Cardiac septum (tissue), 1 donor: ENCODE results near the gene YPEL3. TPM values are rescaled to one million over a fixed set of nuclear protein-coding genes. Genes with fewer than 3 reads are reported as not detected.
"Not testable (repeated sequence)": the region's sequence is repeated elsewhere in the genome, so short reads cannot be mapped to it uniquely, and the experiment has no call there.

ENCODE experiments used
- DNase-seq: peaks from one replicate; pipeline ENCODE4 v3.0.0-alpha.2; 2020; ENCODE audit warnings: low spot score
- intact Hi-C: fragments of 100-400 bp; cut with DNase I; formaldehyde crosslinking; loops from one replicate; pipeline ENCODE4 v1.14.0; 2022
- total RNA-seq: library from RNA; stranded (reverse); fragmentation: NEBNext Ultra II Directional; extraction: Animal tissue kit (Norgen Biotek cat#: 25700); gene quantifications from one replicate; pipeline ENCODE4 v1.2.1, GENCODE V29; 2021
- donor health status: DM: no; HTN: no; CAD: no.

YPEL3 gene
- total RNA-seq, 1 donor from 2014 or later: 43.2 TPM

DNA sequence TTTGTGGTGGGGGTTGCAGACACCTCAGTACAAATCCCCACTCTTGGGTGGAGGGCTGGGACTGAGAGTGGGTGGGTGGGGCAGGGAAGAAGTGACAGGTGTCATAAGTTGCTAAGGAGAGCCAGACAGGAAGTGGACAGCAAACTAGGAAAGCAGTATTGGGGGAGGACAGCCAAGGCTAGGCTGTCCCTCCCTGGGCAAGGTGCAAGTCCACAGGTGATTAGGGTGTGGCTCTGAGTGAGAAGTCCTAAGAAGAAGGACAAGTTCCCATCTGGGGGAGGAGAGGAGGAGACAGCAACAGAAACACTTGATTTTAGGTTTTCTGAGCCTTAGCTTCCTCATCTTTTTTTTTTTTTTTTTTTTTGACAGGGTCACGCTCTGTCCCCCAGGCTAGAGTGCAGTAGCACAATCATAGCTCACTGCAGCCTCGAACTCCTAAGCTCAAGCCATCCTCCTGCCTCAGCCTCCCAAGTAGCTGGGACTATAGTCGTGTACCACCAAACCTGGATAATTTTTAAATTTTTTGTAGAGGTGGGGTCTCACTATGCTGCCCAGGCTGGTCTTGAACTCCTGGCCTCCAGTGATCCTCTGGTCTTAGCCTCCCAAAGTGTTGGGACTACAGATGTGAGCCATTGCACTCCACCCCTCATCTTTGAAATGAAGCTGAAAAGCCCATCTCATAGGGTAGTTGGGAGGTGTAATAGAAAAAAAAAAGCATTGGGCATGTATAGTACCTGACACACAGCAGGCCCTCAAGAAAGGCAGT, 24.5 kb upstream of the YPEL3 start:
- intact Hi-C loops: no loop called here

DNA sequence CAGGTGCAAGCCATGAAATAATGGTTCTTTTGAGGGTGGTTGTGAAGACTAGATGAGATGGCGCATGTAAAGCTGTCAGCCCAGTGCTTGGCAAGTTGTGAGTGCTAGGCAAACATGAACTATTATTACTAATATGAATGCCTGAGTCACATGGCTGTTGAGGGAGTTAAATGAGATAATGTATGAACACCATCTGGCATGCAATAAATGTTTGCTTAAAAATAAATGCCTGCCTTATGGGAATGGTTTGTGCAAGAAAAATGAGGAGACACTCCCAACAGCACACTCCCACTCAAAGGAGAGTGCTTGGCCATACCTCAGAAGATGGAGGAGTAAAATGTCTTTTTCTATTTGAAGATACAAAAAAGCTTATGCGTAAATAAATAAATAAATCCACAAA, 23.4 kb upstream of the YPEL3 start:
- intact Hi-C loops: no loop called here
- no peak for DNase-seq

More for the DNA sequence above, 24.5 kb upstream of the YPEL3 start:
- no peak for DNase-seq

GRCh38 chr16:30117768-30118167, 21.8 kb upstream of the YPEL3 start:
- DNase-seq: no peak
- intact Hi-C loops: no loop called here

GRCh38 chr16:30116291-30117207, 20.5 kb upstream of the YPEL3 start:
- intact Hi-C loops: no loop called here

GRCh38 chr16:30115238-30115637, 19.2 kb upstream of the YPEL3 start:
- no peak for DNase-seq
- intact Hi-C loops: no loop called here

More at GRCh38 chr16:30116291-30117207, 20.5 kb upstream of the YPEL3 start:
- no peak for DNase-seq

DNA sequence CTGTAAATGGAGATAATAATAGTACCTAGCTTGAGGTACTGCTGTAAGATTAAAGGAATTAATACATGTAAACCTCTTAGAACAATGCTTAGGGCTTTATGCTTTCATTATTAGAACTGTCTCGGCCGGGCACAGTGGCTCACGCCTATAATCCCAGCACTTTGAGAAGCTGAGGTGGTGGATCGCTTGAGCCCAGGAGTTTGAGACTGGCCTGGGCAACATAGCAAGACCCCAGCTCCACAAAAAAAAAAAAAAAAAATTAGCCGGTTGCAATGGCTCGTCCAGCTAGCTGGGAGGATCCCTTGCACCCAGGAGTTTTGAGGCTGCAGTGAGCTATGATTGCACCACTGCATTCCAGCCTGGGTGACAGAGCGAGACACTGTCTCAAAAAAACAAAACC, 18.8 kb upstream of the YPEL3 start:
- intact Hi-C loops, DNase-seq: not testable (repeated sequence)

GRCh38 chr16:30114411-30114810, 18.4 kb upstream of the YPEL3 start:
- intact Hi-C loops: no loop called here
- no peak for DNase-seq

DNA sequence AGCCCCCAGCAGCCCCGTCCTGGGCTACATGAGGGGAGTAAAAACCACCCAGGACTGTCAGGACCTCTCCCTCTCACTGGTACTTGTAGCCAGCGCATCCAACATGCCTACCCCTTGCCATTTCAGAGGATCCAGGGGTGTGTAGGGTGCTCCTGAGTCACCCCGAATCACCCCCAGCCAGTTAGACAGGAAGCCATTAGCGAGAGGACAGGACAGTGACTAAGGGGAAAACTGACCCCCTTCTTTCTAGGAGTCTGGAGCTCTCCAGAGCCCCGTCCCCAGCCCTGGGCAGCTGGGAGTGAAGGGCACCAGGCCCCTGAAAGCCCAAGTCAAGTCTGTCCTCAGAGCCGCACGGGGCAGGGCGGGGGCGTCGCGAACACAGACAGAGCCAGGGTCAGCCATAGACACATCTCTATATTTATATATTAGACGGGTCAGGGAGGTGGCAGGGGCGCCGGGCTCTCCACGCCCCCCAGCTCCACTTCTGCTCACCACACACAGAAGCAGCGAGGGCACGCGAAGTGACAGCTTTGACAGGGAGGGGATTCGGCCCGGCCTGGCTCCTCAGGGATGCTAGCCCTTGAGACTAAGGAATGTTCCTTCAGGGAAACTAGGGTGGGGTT, 17.8 kb upstream of the YPEL3 start:
- DNase-seq: no peak
- intact Hi-C loops: no loop called here

DNA sequence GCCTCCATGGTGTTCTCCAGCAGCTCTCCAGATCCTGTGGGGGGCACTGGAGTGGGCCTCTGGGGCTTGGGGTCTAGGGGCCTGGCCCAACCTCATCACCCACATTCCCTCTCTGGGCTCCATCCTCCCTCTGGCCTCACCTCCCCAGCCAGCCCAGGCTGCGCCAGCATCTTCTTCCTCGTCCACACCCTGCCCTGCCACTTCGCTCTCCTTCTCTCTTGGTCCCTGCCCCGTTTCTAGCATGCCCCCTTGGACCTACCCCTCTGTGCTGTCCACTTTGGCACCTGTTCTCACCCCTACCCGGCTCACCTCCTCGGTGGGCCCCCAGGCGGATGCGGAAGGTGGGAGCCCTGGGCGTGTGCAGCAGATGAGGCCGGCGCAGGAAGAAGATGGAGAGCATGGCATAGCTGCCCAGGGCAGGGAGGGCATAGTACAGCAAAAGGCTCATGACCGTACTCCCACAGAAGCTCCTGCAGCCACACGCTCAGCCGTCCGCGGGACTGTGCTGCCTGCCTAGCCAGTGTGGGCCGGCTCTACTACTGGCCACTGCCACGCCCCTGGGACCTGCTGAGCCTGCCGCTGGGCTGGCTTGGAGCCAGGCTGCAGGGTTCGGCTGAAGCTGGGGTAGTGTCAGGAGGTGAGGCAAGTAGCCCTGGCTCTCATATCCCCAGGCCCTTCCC, 17.2 kb upstream of the YPEL3 start, which contains the start of gene GDPD3:
Gene GDPD3 (minus strand): TSS at position 507 of the 680 bp plus-strand sequence. CDS start 59 bp downstream, at position 448.
- intact Hi-C loops: no loop called here
- DNase-seq: no peak

DNA sequence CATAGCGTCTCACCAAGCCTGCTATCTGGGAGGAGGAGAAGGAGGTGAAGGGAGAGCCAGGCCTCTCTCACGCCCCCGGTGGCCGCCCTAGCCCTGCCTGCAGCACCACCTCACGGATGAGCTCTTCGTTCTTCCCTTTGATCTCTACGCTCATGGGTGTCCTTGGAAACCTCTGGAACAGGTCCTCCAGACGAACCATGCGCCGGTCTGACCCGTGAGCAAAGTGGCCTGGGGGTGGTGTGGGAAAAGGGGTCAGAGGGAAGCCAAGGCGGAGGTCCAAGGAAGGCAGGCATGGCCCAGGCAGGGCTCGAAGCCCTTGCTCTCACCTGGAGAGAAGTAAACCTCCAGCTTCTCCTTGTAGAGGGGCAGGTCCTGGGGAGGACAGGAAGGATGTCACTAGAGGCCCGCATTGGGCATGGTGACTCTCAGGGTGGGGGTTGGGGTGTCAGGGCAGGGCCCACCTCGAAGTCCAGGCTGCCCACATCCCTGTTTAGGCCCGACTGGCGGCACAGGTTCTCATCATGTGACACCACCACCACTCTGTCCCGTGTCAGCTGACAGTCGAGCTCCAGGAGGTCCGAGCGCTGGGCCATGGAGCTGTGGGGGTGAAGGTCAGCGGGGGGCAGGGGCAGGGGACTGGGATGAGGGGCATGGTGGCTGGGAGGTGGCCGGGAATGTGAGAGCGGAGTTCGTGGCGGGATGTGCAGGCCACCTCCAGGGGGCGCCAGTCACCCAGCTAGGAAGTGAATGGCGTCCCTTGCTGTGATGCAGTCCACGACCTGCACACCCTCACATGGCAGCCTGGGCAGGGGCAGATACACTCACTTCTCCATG, 16.4 kb upstream of the YPEL3 start:
- peak; percentile 83 for DNase-seq
- intact Hi-C loops: no loop called here

DNA sequence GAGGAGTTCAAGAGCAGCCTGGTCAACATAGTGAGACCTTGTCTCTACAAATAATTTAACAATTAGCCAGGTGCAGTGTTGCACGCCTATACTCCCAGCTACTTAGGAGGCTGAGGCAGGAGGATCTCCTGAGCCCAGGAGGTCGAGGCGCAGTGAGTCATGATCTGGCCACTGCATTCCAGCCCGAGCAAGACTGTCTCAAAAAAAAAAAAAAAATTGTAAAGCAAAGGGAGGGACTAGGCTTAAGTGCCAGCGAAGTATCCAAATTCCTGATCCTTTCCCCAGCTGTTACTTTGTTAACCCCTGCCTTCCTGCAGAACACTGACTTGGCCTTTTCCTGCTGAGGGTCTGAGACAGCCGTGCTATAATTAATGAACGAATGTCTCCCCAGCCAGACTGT, 14.6 kb upstream of the YPEL3 start:
- intact Hi-C loops: no loop called here
- DNase-seq: no peak

DNA sequence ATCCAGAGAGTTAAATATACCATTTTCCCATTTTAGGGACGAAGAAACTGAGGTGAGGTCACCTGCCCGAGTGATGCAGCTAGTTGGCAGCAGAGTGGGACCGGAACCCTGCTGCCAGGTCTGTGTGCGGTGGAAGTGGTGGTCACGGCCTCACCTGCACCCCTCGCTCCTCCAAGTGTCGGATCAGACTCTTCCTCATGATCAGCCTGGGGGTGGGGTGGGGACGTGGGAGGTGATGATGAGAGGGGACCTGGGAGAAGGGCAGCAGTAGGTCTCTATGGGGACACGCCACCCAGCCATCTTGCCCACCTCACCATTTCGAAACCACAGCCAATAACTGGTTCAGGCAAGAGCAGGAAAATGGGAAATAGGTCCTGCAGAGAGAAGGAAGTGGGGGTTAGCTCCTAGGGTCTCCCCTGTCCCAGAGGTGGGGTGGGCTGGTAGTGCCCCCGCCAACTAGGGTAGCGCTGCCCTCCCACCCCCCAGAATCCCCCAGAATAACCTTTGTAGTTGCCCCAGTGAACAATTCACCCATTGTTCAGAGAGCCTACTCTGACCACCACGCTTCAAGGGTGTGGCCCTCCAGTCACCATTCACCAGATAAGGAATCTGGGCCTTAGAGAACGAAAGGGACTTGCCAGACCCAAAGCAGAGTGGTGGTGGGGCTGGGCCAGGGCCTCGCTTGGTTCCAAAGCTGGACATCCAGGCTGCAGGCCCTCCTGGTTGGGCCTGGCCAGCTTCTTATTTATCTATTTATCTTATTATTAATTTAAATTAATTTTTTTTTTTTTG, 12.2 kb upstream of the YPEL3 start:
- no peak for DNase-seq

DNA sequence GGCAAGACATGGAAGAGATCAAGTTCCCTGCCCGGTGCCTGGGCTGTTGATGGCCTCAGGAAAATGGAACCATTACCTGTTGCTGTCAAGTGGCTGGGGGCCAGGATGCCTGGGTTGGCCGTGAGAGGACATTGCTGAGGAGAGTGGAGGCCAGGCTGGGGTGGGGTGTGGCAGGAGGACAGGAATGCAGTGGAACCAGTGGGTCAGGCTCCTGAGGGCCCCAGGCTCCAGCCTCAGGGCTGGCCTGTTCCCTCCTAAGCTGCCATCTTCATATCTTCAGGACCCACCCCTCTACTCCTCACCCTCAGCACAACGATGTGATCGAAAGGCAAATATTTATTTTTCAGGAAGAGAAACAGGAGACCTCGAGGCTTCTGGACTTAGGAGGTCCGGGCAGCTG, 8.5 kb upstream of the YPEL3 start:
- DNase-seq: no peak

More for the DNA sequence above, 12.2 kb upstream of the YPEL3 start:
- intact Hi-C loops: no loop called here

DNA sequence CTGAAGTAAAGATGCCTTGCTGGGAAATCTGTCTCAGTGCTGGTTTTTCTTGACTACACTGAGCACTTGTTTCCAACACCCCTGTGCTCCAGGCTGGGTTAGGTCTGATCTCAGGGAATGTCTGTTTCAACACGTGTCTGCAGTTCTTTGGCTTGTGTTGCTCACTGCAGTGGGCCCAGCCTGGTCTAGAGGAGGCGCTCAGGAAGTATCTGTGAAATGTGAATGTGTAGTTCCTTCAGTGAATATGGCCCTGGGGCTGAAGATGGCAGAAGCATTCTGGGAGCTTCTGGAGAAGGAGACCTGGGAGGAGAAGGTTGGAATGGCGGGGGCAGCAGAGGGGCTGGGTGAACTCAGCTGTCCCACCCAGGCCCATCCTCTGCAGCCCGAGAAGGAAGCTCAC, 8.1 kb upstream of the YPEL3 start:
- no peak for DNase-seq
- intact Hi-C loops: no loop called here

More for the DNA sequence above, 8.5 kb upstream of the YPEL3 start:
- intact Hi-C loops: no loop called here

- no peak for DNase-seq
- intact Hi-C loops: loop anchor here (2.0 to 10.0 kb wide), 2 partner anchors 26 to 318 kb away; partner anchors contain the start of gene MAPK3
Observed at GRCh38 chr16:30096862-30097563, 1.0 kb upstream of the YPEL3 start.

GRCh38 chr16:30095166-30096078, 591 bp downstream of the YPEL3 start:
- no peak for DNase-seq
- intact Hi-C loops: loop anchor here (2.0 to 10.0 kb wide), 2 partner anchors 27 to 319 kb away; partner anchors contain the start of gene MAPK3
